ENCODE measurements around the gene GPR63.

GPR63 gene

DNA sequence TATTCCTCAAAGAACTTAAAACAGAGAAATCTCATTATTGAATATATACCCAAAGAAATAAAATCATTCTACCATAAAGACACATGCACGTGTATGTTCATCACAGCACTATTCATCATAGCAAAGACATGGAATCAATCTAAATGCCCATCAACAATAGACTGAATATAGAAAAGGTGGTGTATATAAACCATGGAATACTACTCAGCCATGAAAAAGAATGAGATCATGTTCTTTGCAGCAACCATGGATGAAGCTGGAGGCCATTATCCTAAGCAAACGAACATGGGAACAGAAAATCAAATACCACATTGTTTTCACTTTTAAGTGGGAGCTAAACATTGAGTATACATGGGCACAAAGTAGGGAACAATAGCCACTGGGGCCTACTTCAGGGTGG, 12.3 kb upstream of the GPR63 start:
- TF ChIP-seq, protein P1, sequence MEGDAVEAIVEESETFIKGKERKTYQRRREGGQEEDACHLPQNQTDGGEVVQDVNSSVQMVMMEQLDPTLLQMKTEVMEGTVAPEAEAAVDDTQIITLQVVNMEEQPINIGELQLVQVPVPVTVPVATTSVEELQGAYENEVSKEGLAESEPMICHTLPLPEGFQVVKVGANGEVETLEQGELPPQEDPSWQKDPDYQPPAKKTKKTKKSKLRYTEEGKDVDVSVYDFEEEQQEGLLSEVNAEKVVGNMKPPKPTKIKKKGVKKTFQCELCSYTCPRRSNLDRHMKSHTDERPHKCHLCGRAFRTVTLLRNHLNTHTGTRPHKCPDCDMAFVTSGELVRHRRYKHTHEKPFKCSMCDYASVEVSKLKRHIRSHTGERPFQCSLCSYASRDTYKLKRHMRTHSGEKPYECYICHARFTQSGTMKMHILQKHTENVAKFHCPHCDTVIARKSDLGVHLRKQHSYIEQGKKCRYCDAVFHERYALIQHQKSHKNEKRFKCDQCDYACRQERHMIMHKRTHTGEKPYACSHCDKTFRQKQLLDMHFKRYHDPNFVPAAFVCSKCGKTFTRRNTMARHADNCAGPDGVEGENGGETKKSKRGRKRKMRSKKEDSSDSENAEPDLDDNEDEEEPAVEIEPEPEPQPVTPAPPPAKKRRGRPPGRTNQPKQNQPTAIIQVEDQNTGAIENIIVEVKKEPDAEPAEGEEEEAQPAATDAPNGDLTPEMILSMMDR (IDR thresholded peaks at IDR 0.05; ENCODE audit: borderline replicate concordance, insufficient read depth, low read depth, low read length) = no peak

DNA sequence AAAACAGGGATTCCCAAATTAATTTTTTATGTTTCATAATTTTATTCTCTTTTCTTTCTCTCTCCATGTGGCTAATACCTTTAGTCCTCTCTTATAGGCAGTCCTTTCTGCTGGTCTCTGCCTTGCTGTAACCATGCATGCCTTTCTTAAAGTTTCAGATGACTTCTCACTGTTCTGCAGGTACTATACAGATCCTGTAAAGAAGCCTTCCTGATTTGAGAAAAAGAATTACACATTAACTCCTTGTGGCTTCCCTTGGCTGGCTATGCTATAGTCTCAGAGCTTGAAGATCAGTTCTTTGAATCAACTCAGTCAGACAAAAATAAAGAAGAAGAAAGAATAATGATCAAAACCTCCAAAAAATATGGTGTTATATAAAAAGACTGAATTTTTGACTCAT, 7.3 kb upstream of the GPR63 start:
- H3K4me3 ChIP-seq (ENCODE audit: low read depth, low read length) = no peak overlapping the region
- TF ChIP-seq, protein P1 (IDR thresholded peaks at IDR 0.05; ENCODE audit: borderline replicate concordance, insufficient read depth, low read depth, low read length) = no peak

More for the DNA sequence above, 12.3 kb upstream of the GPR63 start:
- no peak overlapping the region for H3K4me3 ChIP-seq (ENCODE audit: low read depth, low read length)

DNA sequence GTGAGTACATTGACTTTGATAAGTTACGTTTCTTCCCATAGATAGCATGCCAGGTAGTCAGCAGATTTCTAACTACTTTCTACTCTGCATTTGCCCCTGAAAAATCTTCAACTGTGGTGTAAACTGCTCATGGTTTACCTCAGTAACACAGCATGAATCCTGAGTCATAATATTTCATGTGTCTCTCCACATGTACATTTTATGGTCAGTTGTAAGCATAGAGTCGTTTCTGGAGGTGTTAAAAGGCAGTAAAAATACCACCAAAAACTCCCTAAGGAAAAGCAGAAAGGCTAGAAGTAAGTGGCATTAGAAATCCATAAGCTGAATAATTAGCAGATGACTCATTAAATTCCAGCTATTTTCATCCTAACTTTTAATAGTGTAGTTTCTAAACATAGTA, 4.1 kb upstream of the GPR63 start:
- TF ChIP-seq, protein P1 (IDR thresholded peaks at IDR 0.05; ENCODE audit: borderline replicate concordance, insufficient read depth, low read depth, low read length) = no peak
- no peak overlapping the region for H3K4me3 ChIP-seq (ENCODE audit: low read depth, low read length)

DNA sequence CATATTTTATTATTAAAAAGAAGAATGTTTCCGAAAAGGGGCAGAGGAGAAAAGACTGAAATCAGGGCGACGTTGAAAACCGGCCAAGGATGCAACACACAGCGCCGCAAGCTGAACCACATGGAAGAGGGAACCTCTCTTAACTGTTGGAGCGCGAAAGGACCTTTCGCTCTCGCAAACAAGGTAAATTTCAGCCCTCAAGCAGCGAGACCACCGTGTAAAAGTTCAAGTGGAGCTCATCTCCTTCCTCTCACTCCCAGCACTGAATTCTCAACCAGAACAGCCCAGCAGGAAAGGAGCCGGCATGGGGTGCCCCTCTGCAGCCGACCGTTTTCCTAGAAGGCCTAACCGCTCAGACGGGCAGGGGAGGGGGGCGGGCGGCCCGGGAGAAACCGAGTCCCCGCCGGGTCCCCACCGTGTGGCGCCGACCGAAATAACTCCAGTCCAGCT, 621 bp downstream of the GPR63 start:
- TF ChIP-seq, protein P1 (IDR thresholded peaks at IDR 0.05; ENCODE audit: borderline replicate concordance, insufficient read depth, low read depth, low read length) = no peak
- H3K4me3 ChIP-seq (ENCODE audit: low read depth, low read length) = peak overlapping the region; percentile 84

DNA sequence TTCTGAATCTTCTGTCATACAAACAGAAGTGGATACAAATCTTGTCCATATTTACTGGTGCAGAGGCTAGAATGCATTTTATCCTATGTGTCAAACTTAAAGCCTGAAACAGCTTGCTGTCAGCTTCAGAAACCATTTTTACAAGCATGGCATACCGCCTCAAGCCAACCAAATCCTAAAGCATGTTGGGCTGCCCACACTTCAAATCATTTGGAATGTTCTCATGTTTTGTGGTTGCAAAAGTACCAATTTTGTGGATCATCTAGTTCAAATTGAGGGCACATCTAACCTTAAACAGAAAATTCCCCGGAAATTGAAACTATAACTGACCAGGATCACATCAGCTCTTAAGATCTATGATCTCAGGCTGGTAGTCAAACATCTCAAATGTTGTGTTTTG, 3.2 kb downstream of the GPR63 start:
- no peak overlapping the region for H3K4me3 ChIP-seq (ENCODE audit: low read depth, low read length)
- TF ChIP-seq, protein P1 (IDR thresholded peaks at IDR 0.05; ENCODE audit: borderline replicate concordance, insufficient read depth, low read depth, low read length) = no peak

DNA sequence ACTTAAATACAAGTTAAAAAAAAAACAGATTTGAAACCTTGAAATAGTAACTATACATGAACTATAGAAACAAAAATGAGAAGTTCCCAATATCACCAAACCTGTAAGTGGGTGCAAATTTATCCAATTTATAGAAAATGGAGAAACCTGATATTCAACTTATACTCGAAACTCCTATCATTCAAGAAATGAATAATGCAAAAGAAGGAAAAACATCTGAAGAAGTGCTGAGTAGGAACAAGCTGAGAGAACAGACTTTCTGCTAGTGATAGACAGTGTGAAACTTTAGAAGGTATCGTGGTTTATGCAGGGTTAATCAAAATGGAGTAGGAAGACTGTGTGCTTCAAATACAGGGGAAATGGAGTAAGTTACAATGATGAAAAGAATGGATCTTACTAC, 4.5 kb downstream of the GPR63 start:
- TF ChIP-seq, protein P1 (IDR thresholded peaks at IDR 0.05; ENCODE audit: borderline replicate concordance, insufficient read depth, low read depth, low read length) = no peak
- no peak overlapping the region for H3K4me3 ChIP-seq (ENCODE audit: low read depth, low read length)

DNA sequence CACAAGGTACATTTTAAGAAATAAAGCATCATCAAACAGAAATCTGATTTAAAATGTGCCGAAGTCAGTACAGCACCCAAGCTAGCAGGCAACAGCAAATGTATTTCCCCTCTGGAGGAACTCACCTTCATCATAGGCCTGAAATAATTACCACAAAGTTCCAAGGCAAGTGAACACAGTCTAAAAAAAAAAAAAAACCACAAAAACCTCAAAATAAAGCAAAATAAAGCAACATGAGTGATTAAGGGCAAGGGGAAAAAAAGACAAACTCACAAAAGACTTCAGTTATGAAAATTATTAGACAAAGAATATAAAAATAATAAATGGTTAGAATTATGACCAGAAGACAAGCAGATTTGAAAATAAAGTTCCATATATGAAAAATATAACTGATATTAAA, 10.4 kb downstream of the GPR63 start:
- TF ChIP-seq, protein P1 (IDR thresholded peaks at IDR 0.05; ENCODE audit: borderline replicate concordance, insufficient read depth, low read depth, low read length) = no peak
- no peak overlapping the region for H3K4me3 ChIP-seq (ENCODE audit: low read depth, low read length)

Data from GM12875 (cell line).